ENCODE results near the gene ELP4. TPM values are rescaled to one million over a fixed set of nuclear protein-coding genes. Genes with fewer than 3 reads are reported as not detected.

The ELP4 gene
- total RNA-seq, 1 experiment from 2014 or later = 15.2 TPM

GRCh38 chr11:31689559-31689958 lies 180.0 kb downstream of the ELP4 start:
- H3K27me3 ChIP-seq (ENCODE audit: insufficient read depth, low read length) = no peaks in the 10 kb centered on the region
- H3K4me1 Mint-ChIP-seq = no peaks in the 10 kb centered on the region
- H3K18ac ChIP-seq (ENCODE audit: insufficient read length, low read depth, low read length) = no peak overlapping the region
- no peak overlapping the region for H3K4ac ChIP-seq (ENCODE audit: low read depth, low read length)
- no peak overlapping the region for H3K27ac ChIP-seq (ENCODE audit: insufficient read length, low read depth, low read length)
- no peak overlapping the region for H2BK120ac ChIP-seq (ENCODE audit: low read depth, low read length, poor library complexity, severe bottlenecking)
- no peak for DNase-seq
- no peak overlapping the region for H3T11ph ChIP-seq (ENCODE audit: low read length)
- no peak overlapping the region for H3K56ac ChIP-seq (ENCODE audit: insufficient read length, low read depth, low read length)
- H3K4me1 ChIP-seq (ENCODE audit: insufficient read depth, low read length) = no peaks in the 10 kb centered on the region
- H2AK5ac ChIP-seq (ENCODE audit: insufficient read length, low read length) = no peak overlapping the region
- H3K9me3 Mint-ChIP-seq = peaks cover 6 to 7% of the 10 kb centered on the region in 2 experiments; a peak in 3 of 5 replicates
- H2AFZ ChIP-seq (ENCODE audit: low read length) = no peak overlapping the region
- no peaks in the 10 kb centered on the region for H3K79me1 ChIP-seq (ENCODE audit: insufficient read depth, low read depth, low read length, poor library complexity, severe bottlenecking)
- H3K9ac ChIP-seq (ENCODE audit: extremely low read depth, insufficient read length, low read length) = no peak overlapping the region
- no peak overlapping the region for H2BK12ac ChIP-seq (ENCODE audit: insufficient read length, low read depth, low read length)
- no peak overlapping the region for H3K4me2 ChIP-seq (ENCODE audit: insufficient read depth, insufficient read length, low read length)
- H3K36me3 Mint-ChIP-seq (ENCODE audit: insufficient read depth in 1 of 3, low read depth in 3 of 3) = peaks cover 0 to 7% (median 0%) of the 10 kb centered on the region in 3 experiments; a peak in 2 of 7 replicates
- no peak overlapping the region for H4K5ac ChIP-seq (ENCODE audit: insufficient read length, low read depth, low read length)
- no peak overlapping the region for H2BK5ac ChIP-seq (ENCODE audit: insufficient read length, low read length)
- H4K91ac ChIP-seq (ENCODE audit: insufficient read length, low read depth, low read length) = no peak overlapping the region
- H3K27ac Mint-ChIP-seq = no peak overlapping the region
- H4K20me1 ChIP-seq (ENCODE audit: control insufficient read depth, insufficient read depth, insufficient read length) = no peaks in the 10 kb centered on the region
- no peaks in the 10 kb centered on the region for H3K23me2 ChIP-seq (ENCODE audit: insufficient read length, low read depth, low read length, poor library complexity, severe bottlenecking)
- no peak for TF ChIP-seq CTCF (conservative IDR thresholded peaks at IDR 0.05)
- H2BK15ac ChIP-seq (ENCODE audit: low read depth, low read length) = no peak overlapping the region
- no peak overlapping the region for H2BK20ac ChIP-seq (ENCODE audit: low read depth, low read length, poor library complexity, severe bottlenecking)
- H3K79me2 ChIP-seq (ENCODE audit: insufficient read depth, low read length) = no peaks in the 10 kb centered on the region
- no peaks in the 10 kb centered on the region for H3K9me3 ChIP-seq (ENCODE audit: control insufficient read depth, low read depth, low read length)
- H3K23ac ChIP-seq (ENCODE audit: insufficient read length, low read depth, low read length) = no peak overlapping the region
- H4K8ac ChIP-seq (replicated peaks; ENCODE audit: insufficient read length, low read depth, low read length) = no peak overlapping the region
- H3K27me3 Mint-ChIP-seq (ENCODE audit: low read depth) = no peaks in the 10 kb centered on the region
- no peak overlapping the region for H3K4me3 Mint-ChIP-seq
- H3K14ac ChIP-seq (ENCODE audit: insufficient read depth, low read length) = no peak overlapping the region

Measured in H9 (cell line).